Osteoblast (primary cell): ENCODE results near the gene PRICKLE1. TPM values are rescaled to one million over a fixed set of nuclear protein-coding genes. Genes with fewer than 3 reads are reported as not detected.
"Not testable (repeated sequence)": the region's sequence is repeated elsewhere in the genome, so short reads cannot be mapped to it uniquely, and the experiment has no call there.

Experiments
- DNase-seq: peaks from one replicate; pipeline ENCODE4 v3.0.0; 2011; ENCODE audit warnings: low spot score, mixed read lengths; ENCODE audit not compliant: insufficient read length; ENCODE audit errors: missing footprints
- H2AFZ ChIP-seq: 2 replicates; pipeline ENCODE4 v1.6.0; 2011; ENCODE audit warnings: mild to moderate bottlenecking, low read length
- H3K27ac ChIP-seq: 2 replicates; pipeline ENCODE4 v1.5.1; 2011; ENCODE audit warnings: mild to moderate bottlenecking, low read depth, low read length, moderate library complexity
- H3K27me3 ChIP-seq: 2 replicates; pipeline ENCODE4 v1.6.0; 2012; ENCODE audit warnings: mild to moderate bottlenecking, control low read depth, inconsistent platforms, low read length, moderate library complexity; ENCODE audit not compliant: insufficient read depth
- H3K36me3 ChIP-seq: 2 replicates; pipeline ENCODE4 v1.5.1; 2011; ENCODE audit warnings: mild to moderate bottlenecking, low read length, control low read depth, moderate library complexity; ENCODE audit not compliant: insufficient read depth
- H3K4me1 ChIP-seq: 2 replicates; pipeline ENCODE4 v1.5.1; 2011; ENCODE audit warnings: mild to moderate bottlenecking, low read length, control low read depth, moderate library complexity; ENCODE audit not compliant: insufficient read depth
- H3K4me2 ChIP-seq: 2 replicates; pipeline ENCODE4 v1.6.0; 2011; ENCODE audit warnings: mild to moderate bottlenecking, low read length; ENCODE audit not compliant: insufficient read depth
- H3K4me3 ChIP-seq: fragments of 200-600 bp; sonication (generic); 3 replicates; pipeline ENCODE4 v1.5.1; 2012; ENCODE audit warnings: mild to moderate bottlenecking, low read length, inconsistent platforms; ENCODE audit not compliant: insufficient read depth
- H3K79me2 ChIP-seq: 2 replicates; pipeline ENCODE4 v1.6.0; 2012; ENCODE audit warnings: mild to moderate bottlenecking, low read length, control low read depth, inconsistent platforms; ENCODE audit not compliant: insufficient read depth
- H3K9me3 ChIP-seq: 2 replicates; pipeline ENCODE4 v1.5.1; 2011; ENCODE audit warnings: low read depth, low read length, control low read depth
- H4K20me1 ChIP-seq: 2 replicates; pipeline ENCODE4 v1.6.0; 2012; ENCODE audit warnings: mild to moderate bottlenecking, low read length, control low read depth; ENCODE audit not compliant: insufficient read depth
- CTCF ChIP-seq: IDR thresholded peaks from 2 replicates; pipeline ENCODE4 v1.5.1; 2011; ENCODE audit warnings: mild to moderate bottlenecking, low read depth, low read length, moderate library complexity; ENCODE audit errors: extremely low read depth
- total RNA-seq: library from RNA; depleted of rRNA; stranded (reverse); fragments of >200 nt; gene quantifications from 2 replicates; pipeline ENCODE4 v1.2.3, GENCODE V29; 2012

The PRICKLE1 gene
- total RNA-seq, 1 donor: 13.0 TPM

GRCh38 chr12:42550800-42551199 is 38.7 kb downstream of the PRICKLE1 start:
- H3K79me2 ChIP-seq: peaks cover 9% of the 10 kb centered on the region
- H3K9me3 ChIP-seq: no peaks in the 10 kb centered on the region
- peaks cover 25% of the 10 kb centered on the region for H4K20me1 ChIP-seq
- H3K27ac ChIP-seq: no peak overlapping the region
- no peak for TF ChIP-seq CTCF
- no peak overlapping the region for H3K4me3 ChIP-seq
- peaks cover 29% of the 10 kb centered on the region for H3K36me3 ChIP-seq
- no peaks in the 10 kb centered on the region for H3K4me1 ChIP-seq
- no peak overlapping the region for H3K4me2 ChIP-seq
- no peak overlapping the region for H2AFZ ChIP-seq
- no peaks in the 10 kb centered on the region for H3K27me3 ChIP-seq
- DNase-seq: no peak

- no peak for DNase-seq
- Histone ChIP-seq H3K27me3 (no peaks in the 10 kb centered on the region), H3K79me2 (peaks cover 12% of the 10 kb centered on the region), H3K36me3 (peaks cover 37% of the 10 kb centered on the region), H4K20me1 (peaks cover 27% of the 10 kb centered on the region), H3K27ac (no peak overlapping the region), H3K9me3 (no peaks in the 10 kb centered on the region), H3K4me1 (peaks cover 3% of the 10 kb centered on the region), H3K4me3 (peak overlapping the region; percentile 2), H3K4me2 (peak overlapping the region; percentile 70), H2AFZ (no peak overlapping the region)
- no peak for TF ChIP-seq CTCF
These were observed 42.8 kb downstream of the PRICKLE1 start for GRCh38 chr12:42546709-42547108.

GRCh38 chr12:42541965-42542364 is 47.6 kb downstream of the PRICKLE1 start:
- H3K27me3 ChIP-seq: no peaks in the 10 kb centered on the region
- peaks cover 8% of the 10 kb centered on the region for H3K79me2 ChIP-seq
- peaks cover 24% of the 10 kb centered on the region for H3K36me3 ChIP-seq
- H3K9me3 ChIP-seq: no peaks in the 10 kb centered on the region
- no peak overlapping the region for H3K4me3 ChIP-seq
- peaks cover 31% of the 10 kb centered on the region for H4K20me1 ChIP-seq
- H2AFZ ChIP-seq: no peak overlapping the region
- peaks cover 3% of the 10 kb centered on the region for H3K4me1 ChIP-seq
- H3K27ac ChIP-seq: no peak overlapping the region
- DNase-seq: no peak
- no peak for TF ChIP-seq CTCF
- no peak overlapping the region for H3K4me2 ChIP-seq

GRCh38 chr12:42541308-42541707 is 48.2 kb downstream of the PRICKLE1 start:
- DNase-seq, H3K4me2 ChIP-seq, H3K27ac ChIP-seq, H3K79me2 ChIP-seq, H2AFZ ChIP-seq, H3K4me3 ChIP-seq, H3K27me3 ChIP-seq, H3K9me3 ChIP-seq, H3K4me1 ChIP-seq: not testable (repeated sequence)
- H4K20me1 ChIP-seq: peaks cover 38% of the 10 kb centered on the region
- H3K36me3 ChIP-seq: peaks cover 18% of the 10 kb centered on the region
